ENCODE results near the gene CFD. TPM values are rescaled to one million over a fixed set of nuclear protein-coding genes. Genes with fewer than 3 reads are reported as not detected.

CFD gene
- total RNA-seq, 1 donor from 2014 or later, result 1,680 TPM

- Histone ChIP-seq H3K4me3 (no peak overlapping the region), H3K4me1 (no peaks in the 10 kb centered on the region), H3K9me3 (no peaks in the 10 kb centered on the region), H3K27me3 (no peaks in the 10 kb centered on the region), H3K27ac (no peak overlapping the region), H3K36me3 (peaks cover 7 to 31% of the 10 kb centered on the region in 2 donors)
- TF ChIP-seq CTCF (IDR thresholded peaks at IDR 0.05), result no peak
- intact Hi-C loops (cut with DNase I), result no loop called here
- DNase-seq (ENCODE audit: low spot score in 2 of 2), result no peak
Measured at GRCh38 chr19:898663-899062, 39.2 kb downstream of the CFD start.

- DNase-seq (ENCODE audit: low spot score in 2 of 2), result no peak
- TF ChIP-seq CTCF (IDR thresholded peaks at IDR 0.05), result no peak
- intact Hi-C loops (cut with DNase I), result no loop called here
- Histone ChIP-seq H3K4me3 (no peak overlapping the region), H3K4me1 (no peaks in the 10 kb centered on the region), H3K9me3 (no peaks in the 10 kb centered on the region), H3K27ac (no peak overlapping the region), H3K27me3 (no peaks in the 10 kb centered on the region), H3K36me3 (peaks cover 7 to 31% of the 10 kb centered on the region in 2 donors)
Measured at GRCh38 chr19:899336-900042, 40.0 kb downstream of the CFD start.

- TF ChIP-seq CTCF (IDR thresholded peaks at IDR 0.05), result no peak
- intact Hi-C loops (cut with DNase I), result no loop called here
- Histone ChIP-seq H3K4me3 (no peak overlapping the region), H3K4me1 (no peaks in the 10 kb centered on the region), H3K36me3 (peaks cover 7 to 31% of the 10 kb centered on the region in 2 donors), H3K27ac (no peak overlapping the region), H3K27me3 (no peaks in the 10 kb centered on the region), H3K9me3 (no peaks in the 10 kb centered on the region)
- DNase-seq (ENCODE audit: low spot score in 2 of 2), result no peak
Measured at GRCh38 chr19:900043-900301, 40.5 kb downstream of the CFD start.

DNA sequence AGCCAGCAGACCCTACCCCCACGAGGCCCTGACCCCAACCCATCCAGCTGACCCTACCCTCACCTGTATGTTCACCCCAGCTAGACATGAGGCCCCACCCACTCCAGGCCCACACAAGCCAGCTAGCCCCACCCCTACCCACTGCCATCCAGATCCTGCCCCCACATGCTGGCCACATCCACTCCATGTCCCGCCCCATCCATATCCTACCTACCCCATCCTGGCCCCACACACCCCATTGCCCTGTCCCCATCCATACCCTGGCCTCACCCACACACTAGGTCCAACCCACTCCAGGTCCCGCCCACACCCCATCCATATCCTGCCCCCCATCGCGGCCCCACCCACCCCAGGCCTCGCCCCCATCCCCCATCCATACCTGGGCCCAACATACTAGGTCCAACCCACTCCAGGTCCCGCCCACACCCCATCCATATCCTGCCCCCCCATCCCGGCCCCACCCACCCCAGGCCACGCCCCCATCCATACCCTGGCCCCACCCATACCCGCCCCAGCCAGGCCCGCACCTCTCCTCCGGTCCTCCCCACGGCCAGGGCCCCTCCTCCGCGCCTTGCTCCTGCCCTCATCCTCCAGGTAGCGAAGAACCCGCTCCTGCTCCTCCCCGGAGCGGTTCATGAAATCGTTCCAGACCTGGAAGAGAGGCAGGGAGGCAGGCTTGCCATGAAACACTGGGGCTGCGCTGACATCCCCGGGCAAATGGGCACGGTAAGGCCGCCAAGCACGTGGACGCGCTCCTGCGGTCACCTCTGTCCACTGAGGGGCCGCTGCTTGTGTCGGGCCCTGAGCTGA lies 41.0 kb downstream of the CFD start:
- Histone ChIP-seq H3K4me3 (no peak overlapping the region), H3K36me3 (peaks cover 7 to 31% of the 10 kb centered on the region in 2 donors), H3K9me3 (no peaks in the 10 kb centered on the region), H3K4me1 (no peaks in the 10 kb centered on the region), H3K27ac (no peak overlapping the region), H3K27me3 (no peaks in the 10 kb centered on the region)
- no peak for TF ChIP-seq CTCF (IDR thresholded peaks at IDR 0.05)
- no peak for DNase-seq (ENCODE audit: low spot score in 2 of 2)
- intact Hi-C loops (cut with DNase I), result no loop called here

GRCh38 chr19:901216-902092 lies 42.0 kb downstream of the CFD start:
- Histone ChIP-seq H3K36me3 (peaks cover 7 to 31% of the 10 kb centered on the region in 2 donors), H3K27me3 (no peaks in the 10 kb centered on the region), H3K9me3 (no peaks in the 10 kb centered on the region), H3K4me1 (no peaks in the 10 kb centered on the region), H3K27ac (no peak overlapping the region), H3K4me3 (no peak overlapping the region)
- TF ChIP-seq CTCF (IDR thresholded peaks at IDR 0.05), result no peak
- DNase-seq (ENCODE audit: low spot score in 2 of 2), result no peak
- intact Hi-C loops (cut with DNase I), result no loop called here
